GM19099 (cell line): ENCODE measurements around the gene MYEOV.

Experiments
- POLR2A ChIP-seq: IDR thresholded peaks from 3 replicates; pipeline ENCODE4 v1.6.1; 2011; ENCODE audit warnings: low read depth; ENCODE audit not compliant: insufficient read length; ENCODE audit errors: extremely low read depth

MYEOV gene

GRCh38 chr11:69293819-69294505, at the start of gene MYEOV:
Gene MYEOV, plus strand, starts transcription at chr11:69294155. Its CDS starts 1,200 bp downstream, at chr11:69295355.
- TF ChIP-seq POLR2A = no peak

DNA sequence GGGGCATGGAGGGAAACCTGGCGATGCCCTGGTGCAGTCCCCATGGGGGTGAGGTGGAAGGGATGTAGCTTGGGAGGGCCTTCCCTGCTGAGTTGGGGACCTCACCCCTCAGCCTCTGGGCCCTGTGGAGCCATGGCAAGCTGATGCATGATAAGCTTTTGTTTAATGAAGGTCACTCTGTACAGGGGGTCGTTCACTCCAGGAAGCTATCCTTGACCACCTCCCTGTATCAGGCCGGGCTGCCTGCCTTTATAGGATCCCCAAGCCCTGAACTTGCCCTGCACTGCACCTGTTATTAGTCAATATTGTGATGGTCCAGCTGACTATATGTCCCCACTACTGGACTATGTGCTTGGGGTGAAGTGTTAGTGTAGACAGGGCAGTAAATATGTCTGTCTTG, 49.7 kb upstream of the MYEOV start:
- no peak for TF ChIP-seq POLR2A

DNA sequence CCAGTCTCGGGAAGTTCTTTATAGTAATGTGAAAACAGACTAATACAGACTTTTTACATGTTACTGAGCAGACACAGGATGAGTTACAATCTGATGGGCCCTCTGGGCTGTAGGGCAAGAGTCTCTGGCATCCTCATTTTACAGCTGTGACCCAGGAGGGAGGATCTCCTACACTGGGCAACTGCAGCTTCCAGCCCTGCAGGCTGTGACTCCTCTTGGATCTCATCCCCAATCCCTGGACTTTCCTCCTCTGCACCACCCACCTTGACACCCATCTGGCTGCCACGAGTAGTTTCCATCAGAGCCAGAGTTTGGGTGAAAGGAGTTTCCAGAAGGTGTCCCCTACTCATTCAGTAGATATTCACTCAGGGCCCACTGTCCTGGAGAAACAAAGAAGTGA, 48.9 kb upstream of the MYEOV start:
- no peak for TF ChIP-seq POLR2A

GRCh38 chr11:69245491-69246345, 48.2 kb upstream of the MYEOV start:
- TF ChIP-seq POLR2A = no peak

- TF ChIP-seq POLR2A = no peak
These were observed 44.4 kb upstream of the MYEOV start for GRCh38 chr11:69249311-69250185.

DNA sequence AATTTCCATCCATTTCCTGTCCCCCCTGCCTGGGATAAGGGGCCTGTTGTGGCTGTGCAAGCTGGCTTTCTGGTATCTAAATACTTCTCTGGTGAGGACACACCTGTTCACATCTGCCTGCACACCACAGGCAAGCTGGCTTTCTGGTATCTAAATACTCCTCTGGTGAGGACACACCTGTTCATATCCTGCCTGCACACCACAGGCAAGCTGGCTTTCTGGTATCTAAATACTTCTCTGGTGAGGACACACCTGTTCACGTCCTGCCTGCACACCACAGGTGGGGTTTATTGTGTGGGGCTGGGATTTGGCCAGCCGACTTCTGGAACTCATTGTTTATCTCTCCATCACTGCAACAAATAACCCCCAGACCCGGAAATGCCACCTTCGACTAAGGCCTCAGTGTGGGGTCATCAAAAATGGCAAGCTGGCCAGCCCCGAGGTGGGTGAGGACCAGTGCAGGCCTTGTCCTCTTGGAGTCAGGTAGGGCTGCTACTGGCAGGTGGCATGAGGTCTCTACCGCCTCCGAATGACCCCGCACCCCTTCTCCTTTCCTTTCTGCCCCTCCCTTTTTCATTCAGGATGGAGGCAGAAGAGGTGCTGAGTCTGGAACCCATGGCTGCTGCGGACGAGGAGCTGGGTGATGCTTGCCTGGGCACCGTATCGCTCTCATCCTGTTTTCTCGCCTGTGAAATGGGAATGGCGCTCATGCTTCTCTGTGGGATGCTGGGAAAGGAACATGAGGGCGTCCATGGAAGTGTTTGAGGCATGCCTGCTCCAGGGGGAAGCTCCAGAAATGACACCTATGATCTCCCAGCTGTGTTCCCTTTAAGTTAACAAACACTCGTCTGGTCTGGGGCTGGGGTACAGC, 43.5 kb upstream of the MYEOV start:
- TF ChIP-seq POLR2A = no peak

DNA sequence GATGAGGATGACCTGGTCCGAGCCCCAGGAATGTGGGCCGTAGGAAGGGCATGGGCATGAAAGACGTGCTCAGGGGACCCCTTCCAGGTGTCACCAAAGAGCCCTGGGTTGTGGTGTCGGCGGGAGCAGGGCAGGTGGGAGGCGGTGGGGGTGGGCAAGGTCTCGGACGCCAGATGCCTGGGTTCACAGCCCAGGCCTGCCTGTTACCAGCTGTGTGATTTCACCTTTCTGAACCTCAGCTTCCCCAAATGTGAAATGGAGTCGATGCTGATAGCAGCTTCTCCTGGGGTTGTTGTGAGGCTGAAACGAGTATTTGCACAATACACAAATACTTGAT, 42.9 kb upstream of the MYEOV start:
- no peak for TF ChIP-seq POLR2A

GRCh38 chr11:69251639-69252489, 42.1 kb upstream of the MYEOV start:
- no peak for TF ChIP-seq POLR2A

DNA sequence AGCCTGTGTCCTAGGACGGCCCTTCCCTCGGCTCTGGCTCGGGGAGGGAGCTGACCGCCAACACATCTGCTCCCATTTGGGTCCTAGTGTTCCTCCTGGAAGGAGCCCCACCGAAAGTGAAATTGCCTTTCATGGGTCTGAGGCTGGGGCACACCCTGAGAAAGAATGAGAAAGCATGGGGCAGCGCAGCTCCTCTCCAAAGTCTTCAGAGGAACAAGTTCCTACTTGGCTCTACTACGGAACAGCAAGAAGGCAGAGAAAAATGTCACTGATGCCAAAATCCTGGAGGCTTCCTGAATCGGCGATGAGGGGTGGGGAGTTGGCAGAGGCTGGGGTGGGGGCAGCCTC, 41.5 kb upstream of the MYEOV start:
- TF ChIP-seq POLR2A = no peak

- TF ChIP-seq POLR2A = no peak
These were observed 40.9 kb upstream of the MYEOV start for GRCh38 chr11:69253028-69253427.

DNA sequence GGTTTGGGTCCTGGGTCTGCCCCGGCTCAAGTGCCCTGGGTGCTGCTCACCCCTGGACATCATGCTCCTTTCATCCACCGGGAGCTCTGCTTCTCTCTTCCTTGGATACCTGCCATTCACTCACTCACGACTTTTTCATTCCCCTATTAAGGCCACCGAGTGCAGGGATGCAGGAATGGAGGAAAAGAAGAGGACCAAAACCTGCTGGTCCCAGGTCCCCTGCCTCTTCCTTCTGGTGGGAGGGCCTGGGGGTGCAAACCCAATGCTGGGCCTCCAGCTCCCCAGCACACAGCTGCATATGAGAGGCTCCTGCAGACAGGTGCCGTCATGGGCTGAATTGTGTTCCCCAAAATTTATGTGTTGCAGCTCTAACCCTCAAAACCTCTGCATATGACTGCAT, 36.8 kb upstream of the MYEOV start:
- TF ChIP-seq POLR2A = no peak

DNA sequence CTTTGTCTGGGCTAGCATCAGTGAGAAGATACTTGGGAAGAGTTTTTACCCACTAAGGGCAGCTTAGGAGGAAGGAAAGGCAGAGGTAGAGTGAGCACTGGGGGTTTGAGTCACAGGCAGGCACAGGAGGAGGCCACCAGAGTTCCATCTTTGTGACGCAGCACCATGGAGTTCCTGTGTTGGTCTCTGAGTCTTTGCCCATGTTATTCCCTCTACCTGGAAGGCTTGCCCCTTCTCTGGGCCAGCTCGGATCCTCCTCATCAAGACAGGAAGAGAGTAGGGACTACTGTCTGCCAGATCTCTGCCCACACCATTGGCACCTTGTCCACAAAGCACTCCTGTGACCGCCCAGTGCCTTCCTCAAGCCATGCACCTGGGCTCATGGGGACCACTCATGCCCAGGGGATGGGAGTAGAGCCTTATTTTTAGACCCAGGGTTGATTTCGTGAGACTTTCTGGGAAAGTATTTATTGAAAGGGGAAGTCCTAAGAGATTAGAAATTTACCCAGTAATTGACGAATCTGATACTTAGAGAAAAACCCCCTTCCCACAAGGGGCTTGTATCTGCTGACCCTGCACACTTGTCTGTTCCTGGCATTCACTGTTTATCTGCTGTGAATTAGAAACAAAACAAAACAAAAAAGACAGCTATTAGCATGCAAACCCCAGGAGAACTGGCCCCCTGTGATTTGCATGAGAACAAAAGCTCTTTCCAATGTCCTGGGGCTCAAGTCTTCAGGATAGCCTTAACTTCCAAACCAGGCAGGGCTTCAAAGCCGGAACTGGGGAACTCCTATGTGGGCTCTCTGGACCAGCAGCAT, 35.9 kb upstream of the MYEOV start:
- TF ChIP-seq POLR2A = no peak

DNA sequence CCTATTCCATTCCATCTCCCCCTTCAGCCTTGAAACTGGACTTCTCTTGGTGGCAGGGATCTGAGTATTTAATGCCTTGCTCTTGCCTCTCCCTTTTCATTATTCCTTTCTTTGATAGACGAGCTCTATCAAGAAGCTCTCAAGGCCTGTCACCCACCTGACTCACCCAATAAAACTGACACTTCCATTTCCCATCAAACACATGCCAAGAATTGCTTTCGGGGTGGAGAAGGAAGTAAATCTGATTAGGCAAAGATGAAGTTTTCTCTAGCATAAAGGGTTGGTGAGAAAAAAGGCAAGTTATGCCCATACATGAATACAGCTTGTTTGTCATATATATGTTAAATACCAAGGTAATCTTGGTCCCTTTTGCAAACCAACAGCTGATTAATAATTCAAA, 34.9 kb upstream of the MYEOV start:
- TF ChIP-seq POLR2A = no peak
